Neural progenitor cell (in vitro differentiated cells): Measurements from ENCODE around the gene ADAMTS5.

Experiments used
- CTCF ChIP-seq: fragments of 200-600 bp; sonication (generic); IDR thresholded peaks from 2 replicates; pipeline ENCODE4 v1.5.1; 2017; ENCODE audit warnings: antibody characterized with exemption, mild to moderate bottlenecking
- EZH2 ChIP-seq: fragments of 200-600 bp; sonication (generic); IDR thresholded peaks from 2 replicates; pipeline ENCODE4 v1.6.1; 2017; ENCODE audit warnings: antibody characterized with exemption, mild to moderate bottlenecking, moderate library complexity
- EZH2phosphoT487 ChIP-seq: fragments of 200-600 bp; sonication (generic); IDR thresholded peaks from 2 replicates; pipeline ENCODE4 v1.6.1; 2017; ENCODE audit warnings: antibody characterized with exemption

- TF ChIP-seq EZH2, result no peak
- TF ChIP-seq CTCF, result no peak
- TF ChIP-seq EZH2phosphoT487, result no peak
Observed at GRCh38 chr21:26973226-26973625, 6.3 kb upstream of the ADAMTS5 start.
